ENCODE measurements around the gene CALY.

The CALY gene

GRCh38 chr10:133287832-133288500 lies 48.7 kb downstream of the CALY start:
- no peak for DNase-seq (ENCODE audit: low read depth in 2 of 2)

DNA sequence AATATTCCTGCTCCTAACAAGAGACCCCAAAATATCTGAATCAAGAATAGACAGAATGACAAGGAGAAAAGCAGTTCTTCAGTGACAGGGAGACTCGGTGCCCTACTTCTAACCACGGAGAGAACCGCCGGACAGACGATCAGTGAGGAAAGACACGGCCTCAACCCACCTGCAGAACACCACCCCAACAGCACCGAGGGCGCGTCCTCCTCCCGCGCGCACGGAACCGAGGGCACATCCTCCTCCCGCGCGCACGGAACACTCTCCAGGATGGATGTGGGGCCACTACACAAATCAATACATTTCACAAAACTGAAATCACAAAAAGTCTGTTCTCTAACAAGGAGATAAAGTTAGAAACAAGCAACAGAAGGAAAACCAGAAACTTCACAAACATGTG lies 50.3 kb downstream of the CALY start:
- DNase-seq (ENCODE audit: low read depth in 2 of 2), result no peak

GRCh38 chr10:133285217-133285616 lies 51.5 kb downstream of the CALY start:
- no peak for DNase-seq (ENCODE audit: low read depth in 2 of 2)

DNA sequence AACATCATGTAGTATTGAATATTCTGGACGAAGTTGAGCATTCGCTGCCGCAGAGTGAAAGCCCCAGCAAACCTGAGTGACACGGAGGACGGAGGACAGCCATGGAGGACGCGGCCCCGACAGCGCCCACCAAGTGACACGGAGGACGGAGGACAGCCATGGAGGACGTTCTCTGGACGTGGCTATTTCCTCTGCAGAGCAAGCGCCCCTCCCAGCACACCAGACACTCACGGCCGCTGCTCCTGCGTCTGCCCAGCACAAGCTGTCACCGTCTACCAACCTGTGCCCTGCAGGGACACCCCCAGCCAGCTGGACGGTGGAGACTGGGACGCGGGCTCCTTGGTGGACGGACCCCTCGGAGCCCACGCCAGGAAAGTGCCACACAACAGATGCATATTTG lies 52.8 kb downstream of the CALY start:
- DNase-seq (ENCODE audit: low read depth in 2 of 2), result no peak

DNA sequence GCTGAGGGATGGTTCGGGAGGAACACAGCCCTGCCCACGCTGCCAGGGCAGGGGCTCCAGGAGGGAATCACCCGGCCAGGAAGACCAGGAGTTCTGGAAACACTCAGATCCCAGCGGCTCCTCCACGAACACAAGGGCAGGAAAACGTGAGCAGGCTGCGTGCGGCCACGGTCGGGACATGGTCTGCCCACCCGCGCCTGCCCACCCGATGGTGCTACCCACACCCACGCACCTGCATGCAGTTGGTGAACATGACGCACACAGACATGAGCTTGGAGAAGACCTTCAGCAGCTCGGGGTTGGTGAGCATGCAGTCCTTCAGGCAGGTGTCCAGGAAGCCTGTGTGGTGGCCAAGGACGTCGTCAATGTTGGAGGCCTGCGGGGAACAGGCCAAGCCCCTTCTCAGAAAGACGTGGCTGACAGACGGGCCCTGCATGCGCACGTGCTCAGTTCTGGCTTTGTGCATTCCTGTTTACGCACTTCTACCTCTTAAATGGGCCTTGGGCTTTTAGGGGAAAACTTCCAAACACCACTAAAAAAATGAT lies 53.8 kb downstream of the CALY start:
- DNase-seq (ENCODE audit: low read depth in 2 of 2), result no peak

GRCh38 chr10:133281628-133282372 lies 54.9 kb downstream of the CALY start:
- DNase-seq (ENCODE audit: low read depth in 2 of 2), result no peak

DNA sequence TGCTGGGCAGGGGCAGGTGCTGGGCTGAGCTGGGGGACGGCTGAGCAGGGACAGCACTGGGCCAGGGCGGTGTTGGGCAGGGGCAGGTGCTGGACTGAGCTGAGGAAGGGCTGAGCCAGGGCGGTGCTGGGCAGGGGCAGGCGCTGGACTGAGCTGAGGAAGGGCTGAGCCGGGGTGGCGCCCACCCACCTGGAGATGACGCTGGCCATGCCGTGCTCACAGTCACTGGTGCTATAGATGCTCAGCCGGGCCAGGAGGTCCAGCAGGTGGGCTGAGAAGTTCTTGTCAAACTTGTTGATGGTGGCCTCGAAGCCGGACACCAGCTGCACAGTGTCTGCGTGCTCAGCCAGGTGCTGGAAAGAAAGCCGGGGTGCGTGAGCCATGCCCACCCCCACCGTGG lies 55.6 kb downstream of the CALY start:
- DNase-seq (ENCODE audit: low read depth in 2 of 2), result no peak

- no peak for DNase-seq (ENCODE audit: low read depth in 2 of 2)
These were observed 56.2 kb downstream of the CALY start for GRCh38 chr10:133280391-133281059.

DNA sequence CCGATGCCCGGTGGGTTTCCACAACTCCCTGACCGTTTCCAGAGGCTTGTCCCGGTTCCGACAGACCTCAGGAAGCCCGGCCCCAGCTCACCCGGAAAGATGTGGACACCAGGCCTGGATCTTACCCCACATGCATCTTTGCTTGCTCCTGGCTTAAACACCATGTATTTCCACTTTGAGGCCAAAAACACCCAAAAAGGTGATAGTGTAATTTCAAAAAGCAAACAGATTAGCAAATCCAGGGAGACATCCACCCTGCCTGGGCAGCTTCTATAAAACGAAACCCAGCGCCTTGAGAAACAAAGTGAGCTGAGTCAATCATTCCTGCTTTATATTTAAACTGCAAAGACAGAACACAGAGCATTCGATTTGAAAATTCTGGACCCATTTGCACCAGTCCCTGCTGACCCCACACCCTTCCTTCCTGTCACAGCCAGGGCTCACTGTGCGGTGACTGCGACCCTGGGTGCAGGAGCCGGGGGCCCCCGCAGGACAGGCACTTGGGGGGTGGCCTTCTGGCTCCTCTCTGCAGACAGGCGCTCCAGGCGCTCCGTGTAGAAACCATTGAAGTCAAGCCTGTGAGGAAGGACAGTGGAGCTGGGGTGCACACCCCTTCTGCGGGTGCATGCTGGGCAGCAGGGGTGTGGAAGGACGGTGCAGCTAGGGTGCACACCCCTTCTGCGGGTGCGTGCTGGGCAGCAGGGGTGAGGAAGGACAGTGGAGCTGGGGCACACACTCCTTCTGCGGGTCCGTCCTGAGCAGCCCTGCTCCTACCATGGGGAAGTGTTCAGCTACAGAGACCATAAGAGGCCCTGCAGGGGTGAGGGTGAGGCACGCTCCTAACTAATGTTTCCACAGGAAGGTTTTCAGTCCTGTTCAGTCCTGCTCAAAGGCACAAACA lies 57.1 kb downstream of the CALY start:
- no peak for DNase-seq (ENCODE audit: low read depth in 2 of 2)

GRCh38 chr10:133278577-133279265 lies 58.0 kb downstream of the CALY start:
- no peak for DNase-seq (ENCODE audit: low read depth in 2 of 2)

DNA sequence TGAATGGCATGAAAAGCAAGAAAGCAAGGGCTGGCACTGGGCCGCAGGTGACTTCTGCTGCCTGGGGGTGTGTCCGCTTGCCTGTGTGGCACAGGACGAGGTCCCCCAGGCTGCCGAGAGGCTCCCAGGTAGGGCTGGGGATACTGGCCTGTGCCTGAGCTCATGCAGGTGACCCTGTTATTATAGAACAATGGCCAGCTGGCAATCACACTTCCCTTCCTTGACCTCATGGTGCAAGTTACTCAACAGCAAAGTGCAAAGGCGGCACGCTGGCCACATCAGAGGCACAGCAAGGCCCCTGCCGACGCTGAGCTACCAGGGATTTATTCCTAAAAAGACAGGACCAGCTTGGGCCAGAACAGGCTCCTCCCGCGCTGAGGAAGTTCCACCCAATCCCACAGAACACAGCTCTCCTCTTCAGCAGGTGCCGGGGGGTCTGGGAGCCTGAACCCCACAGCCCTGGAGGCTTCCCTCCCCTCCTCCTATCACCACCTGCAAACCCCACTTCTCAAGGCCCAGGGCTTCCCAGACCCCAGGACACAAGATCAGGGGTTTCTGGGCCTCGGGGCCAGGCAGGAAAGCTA lies 58.6 kb downstream of the CALY start:
- no peak for DNase-seq (ENCODE audit: low read depth in 2 of 2)

- no peak for DNase-seq (ENCODE audit: low read depth in 2 of 2)
These were observed 59.3 kb downstream of the CALY start for GRCh38 chr10:133277277-133277992.

GRCh38 chr10:133276435-133277201 lies 60.1 kb downstream of the CALY start, which contains the start of gene ADAM8:
TSS of gene ADAM8 (minus strand) at chr10:133276868. CDS start at chr10:133276817, 51 bp downstream.
- DNase-seq (ENCODE audit: low read depth in 2 of 2), result no peak

- DNase-seq (ENCODE audit: low read depth in 2 of 2), result no peak
These were observed 60.6 kb downstream of the CALY start for GRCh38 chr10:133276100-133276434.

DNA sequence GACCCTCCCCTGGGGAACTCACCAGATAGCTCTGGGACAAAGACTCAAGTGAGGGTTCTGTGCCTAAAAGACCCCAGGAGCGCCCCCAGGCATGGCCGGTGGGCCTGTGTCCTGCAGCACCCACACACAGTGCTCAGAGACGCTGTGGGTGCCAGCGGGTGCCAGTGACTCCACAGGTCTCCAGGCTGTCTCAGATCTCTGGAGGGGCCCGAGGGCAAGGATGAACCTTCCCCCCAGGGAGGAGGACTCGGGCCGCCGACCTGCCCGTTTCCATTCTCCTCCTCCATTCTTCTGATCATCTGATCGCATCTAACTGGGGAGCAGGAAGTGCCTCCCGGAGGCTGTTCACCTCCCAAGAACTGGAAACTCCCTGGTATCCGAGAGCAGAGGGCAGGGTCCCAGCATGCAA lies 61.0 kb downstream of the CALY start:
- DNase-seq (ENCODE audit: low read depth in 2 of 2), result no peak

- DNase-seq (ENCODE audit: low read depth in 2 of 2), result no peak
These were observed 61.7 kb downstream of the CALY start for GRCh38 chr10:133274751-133275683.
